Measurements from ENCODE around the gene SARDH. TPM values are rescaled to one million over a fixed set of nuclear protein-coding genes. Genes with fewer than 3 reads are reported as not detected.
A peak's percentile ranks its signal among the peaks of the same experiment; 100 is the strongest.

Gene SARDH
- total RNA-seq, 1 experiment from 2014 or later = 5.3 TPM

DNA sequence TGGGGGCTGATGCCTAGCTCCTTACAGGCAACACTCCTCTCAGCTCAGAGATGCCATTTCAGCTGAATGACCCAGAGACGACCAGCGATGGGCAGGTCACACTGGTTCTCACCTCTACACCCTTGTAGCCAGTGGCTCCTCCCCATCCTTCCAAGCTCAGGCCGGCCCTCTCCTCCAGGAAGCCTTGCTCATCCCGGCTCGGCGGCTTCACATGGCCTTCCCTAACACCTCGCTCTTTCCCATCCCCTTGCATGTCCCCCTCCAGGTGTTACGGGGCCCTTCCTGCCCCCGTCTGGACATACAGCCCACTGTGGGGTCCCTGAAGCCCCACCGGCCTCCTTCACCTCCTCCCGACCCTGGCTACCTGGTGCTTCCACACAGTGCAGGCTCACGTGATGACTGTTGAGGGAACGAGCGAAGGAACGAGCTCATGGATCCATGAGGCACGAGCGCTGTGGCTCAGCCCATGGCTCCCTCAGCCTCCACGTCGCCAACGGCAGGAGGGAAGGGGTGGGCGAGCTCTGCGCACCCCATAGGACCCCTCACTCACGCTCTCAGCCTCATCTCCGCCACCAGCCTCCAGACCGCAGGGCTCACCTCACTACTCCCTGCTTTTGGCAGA, 45.7 kb downstream of the SARDH start:
- H2BK15ac ChIP-seq (ENCODE audit: low read depth, low read length) = no peak overlapping the region
- no peak overlapping the region for H3K4me2 ChIP-seq (ENCODE audit: insufficient read depth, insufficient read length, low read length)
- H3K23me2 ChIP-seq (ENCODE audit: insufficient read length, low read depth, low read length, poor library complexity, severe bottlenecking) = peaks cover 2% of the 10 kb centered on the region
- no peak overlapping the region for H2AK5ac ChIP-seq (ENCODE audit: insufficient read length, low read length)
- no peak overlapping the region for H3T11ph ChIP-seq (ENCODE audit: low read length)
- H3K79me2 ChIP-seq (ENCODE audit: insufficient read depth, low read length) = no peaks in the 10 kb centered on the region
- WGBS (ENCODE audit: extremely low coverage, insufficient read length, low lambda C conversion rate) = no CpG with 5 or more reads among the region's 25 CpGs
- H2BK12ac ChIP-seq (ENCODE audit: insufficient read length, low read depth, low read length) = no peak overlapping the region
- no peak overlapping the region for H3K14ac ChIP-seq (ENCODE audit: insufficient read depth, low read length)
- H3K4me1 ChIP-seq (ENCODE audit: insufficient read depth, low read length) = no peaks in the 10 kb centered on the region
- Mint-ChIP-seq H3K27ac (peak overlapping the region in 1 of 3 experiments; percentile 73; a peak in 1 of 7 replicates), H3K4me3 (no peak overlapping the region), H3K9me3 (no peaks in the 10 kb centered on the region), H3K4me1 (peaks cover 3 to 8% of the 10 kb centered on the region in 2 experiments; a peak in 2 of 4 replicates), H3K27me3 (ENCODE audit: low read depth) (no peaks in the 10 kb centered on the region; the same call in 1 of the 2 replicates), H3K36me3 (ENCODE audit: insufficient read depth in 1 of 3, low read depth in 3 of 3) (no peaks in the 10 kb centered on the region; a peak in 1 of 7 replicates)
- no peak overlapping the region for H4K8ac ChIP-seq (replicated peaks; ENCODE audit: insufficient read length, low read depth, low read length)
- peak overlapping the region; percentile 29 for H4K91ac ChIP-seq (ENCODE audit: insufficient read length, low read depth, low read length)
- H3K18ac ChIP-seq (ENCODE audit: insufficient read length, low read depth, low read length) = no peak overlapping the region
- TF ChIP-seq, protein P1, sequence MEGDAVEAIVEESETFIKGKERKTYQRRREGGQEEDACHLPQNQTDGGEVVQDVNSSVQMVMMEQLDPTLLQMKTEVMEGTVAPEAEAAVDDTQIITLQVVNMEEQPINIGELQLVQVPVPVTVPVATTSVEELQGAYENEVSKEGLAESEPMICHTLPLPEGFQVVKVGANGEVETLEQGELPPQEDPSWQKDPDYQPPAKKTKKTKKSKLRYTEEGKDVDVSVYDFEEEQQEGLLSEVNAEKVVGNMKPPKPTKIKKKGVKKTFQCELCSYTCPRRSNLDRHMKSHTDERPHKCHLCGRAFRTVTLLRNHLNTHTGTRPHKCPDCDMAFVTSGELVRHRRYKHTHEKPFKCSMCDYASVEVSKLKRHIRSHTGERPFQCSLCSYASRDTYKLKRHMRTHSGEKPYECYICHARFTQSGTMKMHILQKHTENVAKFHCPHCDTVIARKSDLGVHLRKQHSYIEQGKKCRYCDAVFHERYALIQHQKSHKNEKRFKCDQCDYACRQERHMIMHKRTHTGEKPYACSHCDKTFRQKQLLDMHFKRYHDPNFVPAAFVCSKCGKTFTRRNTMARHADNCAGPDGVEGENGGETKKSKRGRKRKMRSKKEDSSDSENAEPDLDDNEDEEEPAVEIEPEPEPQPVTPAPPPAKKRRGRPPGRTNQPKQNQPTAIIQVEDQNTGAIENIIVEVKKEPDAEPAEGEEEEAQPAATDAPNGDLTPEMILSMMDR (conservative IDR thresholded peaks at IDR 0.05) = no peak
- no peak overlapping the region for H3K4ac ChIP-seq (ENCODE audit: low read depth, low read length)
- no peaks in the 10 kb centered on the region for H3K79me1 ChIP-seq (ENCODE audit: insufficient read depth, low read depth, low read length, poor library complexity, severe bottlenecking)
- H3K23ac ChIP-seq (ENCODE audit: insufficient read length, low read depth, low read length) = no peak overlapping the region
- H2BK20ac ChIP-seq (ENCODE audit: low read depth, low read length, poor library complexity, severe bottlenecking) = no peak overlapping the region
- no peak overlapping the region for H4K5ac ChIP-seq (ENCODE audit: insufficient read length, low read depth, low read length)
- peak overlapping the region; percentile 59 for H2BK5ac ChIP-seq (ENCODE audit: insufficient read length, low read length)
- H3K56ac ChIP-seq (ENCODE audit: insufficient read length, low read depth, low read length) = no peak overlapping the region
- H2AFZ ChIP-seq (ENCODE audit: low read length) = no peak overlapping the region
- H3K27ac ChIP-seq (ENCODE audit: insufficient read length, low read depth, low read length) = no peak overlapping the region
- H4K20me1 ChIP-seq (ENCODE audit: control insufficient read depth, insufficient read depth, insufficient read length) = peaks cover 2% of the 10 kb centered on the region
- H2BK120ac ChIP-seq (ENCODE audit: low read depth, low read length, poor library complexity, severe bottlenecking) = no peak overlapping the region
- H3K27me3 ChIP-seq (ENCODE audit: insufficient read depth, low read length) = no peaks in the 10 kb centered on the region
- H3K9me3 ChIP-seq (ENCODE audit: control insufficient read depth, low read depth, low read length) = no peaks in the 10 kb centered on the region
- no peak overlapping the region for H3K9ac ChIP-seq (ENCODE audit: extremely low read depth, insufficient read length, low read length)
- DNase-seq = no peak

Measured in H9 (cell line).